ENCODE data around the gene ESPN. TPM values are rescaled to one million over a fixed set of nuclear protein-coding genes. Genes with fewer than 3 reads are reported as not detected.

ESPN gene
- total RNA-seq, 2 experiments from 2014 or later: 0.83 to 0.99 TPM

- peaks cover 50% of the 10 kb centered on the region for H3K4me1 Mint-ChIP-seq (ENCODE audit: low read depth)
- CTCF ChIA-PET: interaction anchor here (0.7 to 3.0 kb wide), 11 partner anchors 9 to 113 kb away, joined by 3 to 20 read pairs (median 6); no protein-coding TSS in a partner anchor
- peaks cover 28% of the 10 kb centered on the region for H3K36me3 Mint-ChIP-seq (ENCODE audit: low read depth)
- H3K27me3 Mint-ChIP-seq: peaks cover 16% of the 10 kb centered on the region
- intact Hi-C loops (cut with micrococcal nuclease): no loop called here
- DNase-seq (peak; percentile 91), ATAC-seq (peak; percentile 87)
- peak overlapping the region; percentile 93 for H3K27ac Mint-ChIP-seq
- peak overlapping the region; percentile 66 for H3K4me3 Mint-ChIP-seq
- POLR2A ChIA-PET: interaction anchor here (1.3 to 4.1 kb wide), 4 partner anchors 18 to 214 kb away, joined by 3 to 12 read pairs (median 4); partner anchors contain the start of gene PLEKHG5
- TF ChIP-seq, protein P1, sequence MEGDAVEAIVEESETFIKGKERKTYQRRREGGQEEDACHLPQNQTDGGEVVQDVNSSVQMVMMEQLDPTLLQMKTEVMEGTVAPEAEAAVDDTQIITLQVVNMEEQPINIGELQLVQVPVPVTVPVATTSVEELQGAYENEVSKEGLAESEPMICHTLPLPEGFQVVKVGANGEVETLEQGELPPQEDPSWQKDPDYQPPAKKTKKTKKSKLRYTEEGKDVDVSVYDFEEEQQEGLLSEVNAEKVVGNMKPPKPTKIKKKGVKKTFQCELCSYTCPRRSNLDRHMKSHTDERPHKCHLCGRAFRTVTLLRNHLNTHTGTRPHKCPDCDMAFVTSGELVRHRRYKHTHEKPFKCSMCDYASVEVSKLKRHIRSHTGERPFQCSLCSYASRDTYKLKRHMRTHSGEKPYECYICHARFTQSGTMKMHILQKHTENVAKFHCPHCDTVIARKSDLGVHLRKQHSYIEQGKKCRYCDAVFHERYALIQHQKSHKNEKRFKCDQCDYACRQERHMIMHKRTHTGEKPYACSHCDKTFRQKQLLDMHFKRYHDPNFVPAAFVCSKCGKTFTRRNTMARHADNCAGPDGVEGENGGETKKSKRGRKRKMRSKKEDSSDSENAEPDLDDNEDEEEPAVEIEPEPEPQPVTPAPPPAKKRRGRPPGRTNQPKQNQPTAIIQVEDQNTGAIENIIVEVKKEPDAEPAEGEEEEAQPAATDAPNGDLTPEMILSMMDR (IDR thresholded peaks at IDR 0.05): no peak
- no peaks in the 10 kb centered on the region for H3K9me3 Mint-ChIP-seq
These were observed 35.9 kb downstream of the ESPN start for GRCh38 chr1:6460301-6461050.

DNA sequence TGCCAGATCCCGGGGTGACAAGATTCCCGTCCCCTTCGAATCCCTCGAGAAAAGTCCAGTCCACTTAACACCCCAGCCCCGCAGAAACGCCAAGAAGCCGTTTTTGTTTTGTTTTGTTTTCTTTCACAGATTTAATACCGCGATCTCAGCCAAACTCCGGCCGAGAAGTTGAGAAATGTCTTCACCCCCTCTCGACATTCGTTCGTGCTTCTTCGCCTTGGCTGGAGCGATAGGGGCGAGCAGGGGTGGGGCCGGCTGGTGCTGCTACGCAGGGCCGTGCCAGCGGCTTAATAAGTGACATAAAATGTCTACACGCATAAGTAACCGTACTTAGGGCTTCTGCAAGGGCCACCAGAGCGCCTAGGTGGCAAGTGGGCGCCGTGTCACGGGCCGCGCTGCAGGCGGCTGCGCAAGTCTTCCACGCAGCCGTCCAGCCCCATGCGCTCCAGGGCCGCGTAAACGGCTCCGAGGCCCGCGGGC is 36.5 kb downstream of the ESPN start:
- CTCF ChIA-PET: interaction anchor here (1.1 to 3.0 kb wide), 6 partner anchors 9 to 38 kb away, joined by 3 to 20 read pairs (median 8); no protein-coding TSS in a partner anchor
- Mint-ChIP-seq H3K36me3 (ENCODE audit: low read depth) (peaks cover 28% of the 10 kb centered on the region), H3K4me1 (ENCODE audit: low read depth) (peaks cover 49% of the 10 kb centered on the region), H3K27me3 (peaks cover 11% of the 10 kb centered on the region), H3K4me3 (peak overlapping the region; percentile 66), H3K9me3 (no peaks in the 10 kb centered on the region), H3K27ac (peak overlapping the region; percentile 93)
- POLR2A ChIA-PET: interaction anchor here (1.3 to 4.1 kb wide), 3 partner anchors 19 to 29 kb away, joined by 3 to 12 read pairs (median 4); partner anchors contain the start of gene PLEKHG5
- intact Hi-C loops (cut with micrococcal nuclease): no loop called here
- no peak for ATAC-seq
- no peak for DNase-seq
- TF ChIP-seq, protein P1 (IDR thresholded peaks at IDR 0.05): no peak

GRCh38 chr1:6461538-6462411 is 37.2 kb downstream of the ESPN start:
- peaks cover 49% of the 10 kb centered on the region for H3K4me1 Mint-ChIP-seq (ENCODE audit: low read depth)
- peaks cover 28% of the 10 kb centered on the region for H3K36me3 Mint-ChIP-seq (ENCODE audit: low read depth)
- H3K27ac Mint-ChIP-seq: peak overlapping the region; percentile 84
- TF ChIP-seq, protein P1 (IDR thresholded peaks at IDR 0.05): no peak
- DNase-seq (peak; percentile 53), ATAC-seq (no peak)
- CTCF ChIA-PET: interaction anchor here (0.9 to 1.2 kb wide), 4 partner anchors 14 to 24 kb away, joined by 3 to 6 read pairs (median 4); no protein-coding TSS in a partner anchor
- POLR2A ChIA-PET: interaction anchor here (1.5 to 4.1 kb wide), 2 partner anchors 12 to 28 kb away, joined by 5 to 12 read pairs; partner anchors contain the start of gene PLEKHG5
- H3K4me3 Mint-ChIP-seq: peak overlapping the region; percentile 24
- H3K27me3 Mint-ChIP-seq: peaks cover 5% of the 10 kb centered on the region
- intact Hi-C loops (cut with micrococcal nuclease): no loop called here
- H3K9me3 Mint-ChIP-seq: no peaks in the 10 kb centered on the region

DNA sequence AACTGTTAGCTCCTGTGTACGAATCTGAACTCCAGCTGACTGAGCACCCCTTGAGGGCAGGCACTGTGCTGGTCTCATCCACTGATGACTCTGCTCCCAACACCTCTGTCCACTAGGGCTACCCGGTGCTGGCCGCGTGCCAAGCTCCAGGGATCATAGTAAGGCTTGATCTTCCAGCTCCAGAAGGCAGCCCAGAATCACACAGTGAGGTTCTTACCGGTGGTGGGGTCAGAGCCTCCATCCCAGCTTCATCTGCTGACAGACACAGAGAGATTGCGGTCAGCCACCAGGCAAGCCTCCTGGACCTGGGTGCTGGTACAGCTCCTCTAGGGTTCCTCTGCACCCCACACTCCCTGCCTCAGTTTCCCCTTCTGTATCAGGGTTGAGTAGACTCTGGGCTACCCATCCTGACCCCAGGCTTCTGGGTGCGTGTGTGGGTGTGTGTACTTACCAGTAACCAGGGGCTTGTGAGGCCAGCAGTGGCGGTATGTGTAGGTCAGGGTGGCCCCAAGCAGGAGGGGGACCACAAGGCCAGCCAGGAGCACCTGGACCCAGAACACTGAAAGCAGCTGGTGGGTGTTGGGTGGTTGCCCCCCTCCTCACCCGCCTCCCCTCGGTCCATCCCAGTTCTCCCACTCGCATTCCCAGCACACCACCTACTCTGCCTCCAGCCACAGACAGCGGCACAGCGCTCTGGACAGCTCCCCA is 38.0 kb downstream of the ESPN start:
- DNase-seq: no peak
- peaks cover 28% of the 10 kb centered on the region for H3K36me3 Mint-ChIP-seq (ENCODE audit: low read depth)
- H3K4me1 Mint-ChIP-seq (ENCODE audit: low read depth): peaks cover 49% of the 10 kb centered on the region
- H3K27ac Mint-ChIP-seq: peak overlapping the region; percentile 84
- ChIA-PET POLR2A (interaction anchor here (0.7 to 4.1 kb wide), 3 partner anchors 13 to 435 kb away, joined by 3 to 12 read pairs (median 5); partner anchors contain the start of gene PLEKHG5), CTCF (interaction anchor here (0.9 to 1.5 kb wide), 7 partner anchors 8 to 216 kb away, joined by 3 to 6 read pairs (median 4); no protein-coding TSS in a partner anchor)
- intact Hi-C loops (cut with micrococcal nuclease): no loop called here
- TF ChIP-seq, protein P1 (IDR thresholded peaks at IDR 0.05): no peak
- no peak for ATAC-seq
- H3K4me3 Mint-ChIP-seq: no peak overlapping the region
- H3K9me3 Mint-ChIP-seq: no peaks in the 10 kb centered on the region
- no peaks in the 10 kb centered on the region for H3K27me3 Mint-ChIP-seq
